Effector memory CD4-positive, alpha-beta T cell (primary cell): Measurements from ENCODE around the gene FOXO3.
"Not testable (repeated sequence)": the region's sequence is repeated elsewhere in the genome, so short reads cannot be mapped to it uniquely, and the experiment has no call there.

ENCODE experiments used
- DNase-seq, 3 donors: peaks; one replicate each; pipeline ENCODE4 v3.0.0-alpha.2; 2020
- H3K27ac ChIP-seq: 2 replicates; pipeline ENCODE4 v1.7.0; 2013; ENCODE audit warnings: mild to moderate bottlenecking, low read length, moderate library complexity; ENCODE audit not compliant: insufficient read depth, poor library complexity, severe bottlenecking
- H3K27me3 ChIP-seq: replicated peaks from 2 replicates; pipeline ENCODE4 v1.7.0; 2013; ENCODE audit warnings: mild to moderate bottlenecking, low read length; ENCODE audit not compliant: insufficient read depth, control insufficient read depth, poor library complexity, severe bottlenecking
- H3K36me3 ChIP-seq: 2 replicates; pipeline ENCODE4 v1.7.0; 2013; ENCODE audit warnings: mild to moderate bottlenecking, low read length, moderate library complexity; ENCODE audit not compliant: control insufficient read depth, insufficient read depth
- H3K4me1 ChIP-seq: 2 replicates; pipeline ENCODE4 v1.7.0; 2013; ENCODE audit warnings: low read length, mild to moderate bottlenecking; ENCODE audit not compliant: control insufficient read depth, insufficient read depth, poor library complexity, severe bottlenecking
- H3K4me3 ChIP-seq: 2 replicates; pipeline ENCODE4 v1.7.0; 2013; ENCODE audit warnings: low read length, low read depth, mild to moderate bottlenecking; ENCODE audit not compliant: insufficient read depth, poor library complexity, severe bottlenecking
- H3K9me3 ChIP-seq: 2 replicates; pipeline ENCODE4 v1.7.0; 2013; ENCODE audit warnings: mild to moderate bottlenecking, low read length, moderate library complexity; ENCODE audit not compliant: control insufficient read depth

Gene FOXO3

DNA sequence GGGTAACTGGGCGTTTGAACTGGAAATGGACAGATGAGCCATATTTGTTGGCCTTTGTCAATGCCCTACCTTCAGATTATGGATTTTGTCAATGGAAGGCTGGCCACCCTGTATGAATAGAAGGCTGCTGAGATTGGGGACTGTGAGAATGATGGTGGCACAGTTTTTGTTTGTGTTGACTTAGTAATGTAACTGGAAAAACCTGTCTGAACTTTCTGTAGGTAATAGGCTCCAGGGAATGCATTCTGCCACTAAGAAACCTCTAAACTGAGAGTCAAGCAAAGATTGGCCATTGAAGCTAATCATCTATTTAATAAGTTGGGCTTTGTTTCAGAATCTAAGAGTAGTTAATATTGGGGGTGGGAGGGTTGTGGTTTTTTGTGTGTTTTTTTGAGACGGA is 97.5 kb downstream of the FOXO3 start:
- Histone ChIP-seq H3K27me3 (no peaks in the 10 kb centered on the region), H3K27ac (no peak overlapping the region), H3K4me1 (no peaks in the 10 kb centered on the region), H3K4me3 (no peak overlapping the region), H3K36me3 (no peaks in the 10 kb centered on the region), H3K9me3 (no peaks in the 10 kb centered on the region)
- no peak for DNase-seq

DNA sequence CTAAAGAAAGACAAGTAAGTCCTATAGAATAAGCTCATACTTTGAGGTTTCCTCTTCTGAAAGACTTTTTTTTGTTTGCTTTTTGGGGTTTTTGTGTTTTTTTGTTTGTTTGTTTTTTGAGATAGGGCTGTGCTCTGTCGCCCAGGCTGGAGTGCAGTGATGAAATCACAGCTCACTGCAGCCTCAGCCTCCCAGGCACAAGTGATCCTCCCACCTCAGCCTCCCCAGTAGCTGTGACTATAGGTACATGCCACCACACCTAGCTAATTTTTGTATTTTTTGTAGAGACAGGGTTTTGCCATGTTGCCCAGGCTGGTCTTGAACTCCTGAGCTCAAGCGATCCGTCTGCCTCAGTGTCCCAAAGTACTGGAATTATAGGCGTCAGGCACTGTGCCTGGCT is 98.1 kb downstream of the FOXO3 start:
- not testable (repeated sequence) for H3K27ac ChIP-seq, DNase-seq, H3K9me3 ChIP-seq, H3K27me3 ChIP-seq, H3K4me1 ChIP-seq, H3K36me3 ChIP-seq, H3K4me3 ChIP-seq

GRCh38 chr6:108660251-108660650 is 99.5 kb downstream of the FOXO3 start:
- H3K4me3 ChIP-seq = no peak overlapping the region
- no peaks in the 10 kb centered on the region for H3K9me3 ChIP-seq
- no peak for DNase-seq
- H3K27me3 ChIP-seq = no peaks in the 10 kb centered on the region
- no peaks in the 10 kb centered on the region for H3K4me1 ChIP-seq
- no peaks in the 10 kb centered on the region for H3K36me3 ChIP-seq
- no peak overlapping the region for H3K27ac ChIP-seq

DNA sequence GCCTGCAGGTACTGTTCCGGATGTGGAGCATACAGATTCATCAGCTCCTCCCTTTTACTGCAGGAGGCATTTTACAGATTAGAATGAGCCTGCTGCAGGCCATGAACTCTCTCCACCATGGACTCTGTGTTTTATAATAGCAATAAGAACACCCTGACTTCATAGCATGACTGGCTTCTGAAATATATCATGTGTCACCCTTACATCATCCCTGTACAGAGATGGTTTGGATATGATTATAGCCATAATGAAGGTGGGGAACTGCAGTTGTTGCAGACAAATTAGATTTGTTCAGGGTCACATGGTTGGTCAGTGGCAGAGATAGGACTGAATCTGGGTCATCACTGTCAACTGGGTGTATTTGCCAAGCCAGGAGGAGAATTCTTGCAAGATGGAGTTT is 100.7 kb downstream of the FOXO3 start:
- DNase-seq = no peak
- Histone ChIP-seq H3K27me3 (no peaks in the 10 kb centered on the region), H3K9me3 (no peaks in the 10 kb centered on the region), H3K4me3 (no peak overlapping the region), H3K36me3 (no peaks in the 10 kb centered on the region), H3K4me1 (no peaks in the 10 kb centered on the region), H3K27ac (no peak overlapping the region)

DNA sequence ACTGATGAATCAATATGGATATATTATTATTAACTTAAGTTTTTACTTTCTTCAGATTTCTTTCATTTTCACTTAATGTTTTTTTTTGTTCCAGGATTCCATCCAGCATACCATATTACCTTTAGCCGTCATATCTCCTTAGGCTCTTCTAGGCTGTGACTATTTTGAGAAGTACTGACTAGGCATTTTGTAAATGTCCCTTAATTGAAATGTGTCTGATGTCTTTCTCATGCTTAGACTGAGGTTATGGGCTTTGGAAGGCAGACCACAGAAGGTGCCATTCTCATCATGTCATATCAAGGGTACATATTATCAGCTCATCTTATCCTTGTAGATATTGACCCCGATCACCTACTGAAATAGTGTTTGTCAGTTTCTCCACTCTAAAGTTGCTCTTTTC is 101.3 kb downstream of the FOXO3 start:
- Histone ChIP-seq H3K36me3 (no peaks in the 10 kb centered on the region), H3K4me3 (no peak overlapping the region), H3K9me3 (no peaks in the 10 kb centered on the region), H3K27ac (no peak overlapping the region), H3K4me1 (no peaks in the 10 kb centered on the region), H3K27me3 (no peaks in the 10 kb centered on the region)
- DNase-seq = no peak

DNA sequence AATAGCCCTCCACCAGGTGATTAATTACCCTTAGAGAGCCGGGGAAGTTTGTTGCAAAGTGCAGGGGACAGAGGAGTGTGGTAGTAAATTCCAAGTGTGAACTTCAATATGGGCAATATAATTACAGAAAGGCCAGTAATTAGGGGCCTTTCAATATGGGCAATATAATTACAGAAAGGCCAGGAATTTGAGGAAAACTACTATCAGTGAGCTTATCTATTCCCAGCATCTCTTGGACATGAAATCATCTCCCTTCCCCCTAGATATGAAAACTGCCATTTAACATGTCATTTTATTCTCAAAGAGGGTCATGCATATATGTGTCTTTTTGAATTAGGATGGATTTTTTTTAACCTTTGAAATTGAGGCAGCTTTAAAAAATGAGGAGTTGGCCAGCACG is 102.0 kb downstream of the FOXO3 start:
- Histone ChIP-seq H3K36me3 (no peaks in the 10 kb centered on the region), H3K4me3 (no peak overlapping the region), H3K4me1 (no peaks in the 10 kb centered on the region), H3K27ac (no peak overlapping the region), H3K27me3 (no peaks in the 10 kb centered on the region), H3K9me3 (no peaks in the 10 kb centered on the region)
- no peak for DNase-seq

- H3K4me3 ChIP-seq, H3K27ac ChIP-seq, H3K9me3 ChIP-seq, H3K4me1 ChIP-seq, H3K36me3 ChIP-seq, DNase-seq, H3K27me3 ChIP-seq: not testable (repeated sequence)
Observed at GRCh38 chr6:108663494-108664064, 102.9 kb downstream of the FOXO3 start.

DNA sequence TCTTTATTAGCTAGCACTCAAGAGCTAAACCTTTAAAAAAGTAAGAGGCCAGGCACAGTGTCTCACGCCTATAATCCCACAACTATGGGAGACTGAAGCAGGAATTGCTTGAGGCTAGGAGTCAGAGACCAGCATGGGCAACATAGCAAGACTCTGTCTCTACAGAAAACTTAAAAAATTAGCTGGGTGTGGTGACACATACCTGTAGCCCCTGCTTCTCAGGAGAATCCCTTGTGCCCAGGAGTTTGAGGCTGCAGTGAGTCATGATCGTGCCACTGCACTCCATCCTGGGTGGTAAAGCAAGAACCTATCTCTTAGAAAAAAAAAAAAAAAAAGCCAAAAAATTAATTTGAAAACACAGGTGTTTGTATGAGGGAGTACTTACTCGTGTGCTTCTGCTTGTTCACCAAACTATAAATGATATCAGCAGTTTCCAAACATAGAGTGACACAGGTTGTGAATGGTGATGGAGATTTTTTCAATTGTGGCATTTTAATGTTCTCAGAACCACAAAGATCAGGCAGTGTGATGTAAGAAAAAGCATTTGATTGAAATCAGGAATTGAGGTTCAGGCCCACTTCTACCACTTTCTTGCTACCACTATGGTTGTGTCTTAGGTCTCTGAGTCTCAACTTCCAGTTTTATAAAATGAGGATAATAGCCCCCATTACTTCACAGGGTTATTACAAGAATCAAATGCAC is 104.9 kb downstream of the FOXO3 start:
- no peak overlapping the region for H3K27ac ChIP-seq
- DNase-seq = no peak
- no peaks in the 10 kb centered on the region for H3K9me3 ChIP-seq
- H3K36me3 ChIP-seq = no peaks in the 10 kb centered on the region
- no peaks in the 10 kb centered on the region for H3K27me3 ChIP-seq
- peaks cover 3% of the 10 kb centered on the region for H3K4me1 ChIP-seq
- no peak overlapping the region for H3K4me3 ChIP-seq

DNA sequence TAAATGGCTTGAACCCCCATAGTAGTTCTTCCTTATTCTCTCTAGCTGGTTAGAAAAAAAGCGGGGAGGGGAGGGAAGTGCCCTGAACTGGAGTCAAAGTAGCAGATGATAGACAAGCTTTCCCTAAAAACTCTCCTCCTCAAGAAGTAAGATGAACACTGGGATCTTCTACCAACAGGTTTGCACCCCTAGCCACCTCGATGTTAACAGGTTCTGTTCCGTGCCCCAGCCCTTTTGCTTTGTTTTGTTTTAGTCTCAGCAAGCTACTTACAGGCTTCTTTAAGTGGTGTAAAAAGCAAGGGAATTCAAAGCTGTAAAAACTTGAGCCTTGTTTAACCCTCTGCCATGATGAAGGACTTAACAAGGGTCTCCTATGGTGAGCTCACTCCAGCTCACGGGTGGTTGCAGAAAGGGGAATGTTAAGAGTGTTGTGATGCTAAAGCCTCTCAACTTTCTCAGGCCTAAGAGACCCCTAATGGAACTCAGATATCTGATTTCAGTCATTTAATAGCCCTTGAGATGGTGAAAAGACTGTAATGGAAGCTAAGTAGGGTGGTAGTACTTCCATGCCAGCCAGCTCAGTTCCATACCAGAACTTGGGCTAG is 106.0 kb downstream of the FOXO3 start:
- H3K4me1 ChIP-seq = peaks cover 3% of the 10 kb centered on the region
- no peaks in the 10 kb centered on the region for H3K27me3 ChIP-seq
- H3K9me3 ChIP-seq = no peaks in the 10 kb centered on the region
- no peak overlapping the region for H3K27ac ChIP-seq
- H3K4me3 ChIP-seq = no peak overlapping the region
- H3K36me3 ChIP-seq = no peaks in the 10 kb centered on the region
- DNase-seq = no peak

DNA sequence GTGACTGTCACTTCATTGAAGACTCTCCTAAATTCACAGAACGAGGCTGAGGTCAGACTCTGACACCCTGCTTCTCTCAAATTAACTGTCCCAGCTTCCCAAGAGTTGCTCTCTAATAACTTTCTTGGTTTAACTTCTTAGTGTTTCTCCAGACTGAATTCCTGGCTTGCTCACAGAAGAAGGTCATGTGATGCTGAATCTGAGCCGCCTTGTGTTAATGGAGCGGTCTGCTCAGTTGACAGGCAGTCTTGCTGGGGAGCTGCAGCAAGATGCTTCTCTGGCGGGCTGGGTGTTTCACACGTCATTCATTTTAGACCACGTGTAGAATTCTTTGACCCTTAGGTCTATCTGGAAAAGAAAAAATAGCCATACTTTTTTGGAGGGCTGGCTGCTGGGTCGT is 107.3 kb downstream of the FOXO3 start:
- no peaks in the 10 kb centered on the region for H3K9me3 ChIP-seq

More for the DNA sequence above, 107.3 kb downstream of the FOXO3 start:
- no peak overlapping the region for H3K27ac ChIP-seq
- no peak overlapping the region for H3K4me3 ChIP-seq
- DNase-seq = no peak
- peaks cover 3% of the 10 kb centered on the region for H3K4me1 ChIP-seq
- H3K36me3 ChIP-seq = no peaks in the 10 kb centered on the region
- no peaks in the 10 kb centered on the region for H3K27me3 ChIP-seq
